ACC112 (cell line): ENCODE measurements around the gene DOK3.

ENCODE experiments used
- H2AFZ ChIP-seq: fragments of 200-600 bp; sonication (generic); one replicate; pipeline ENCODE4 v1.6.0; 2017; ENCODE audit warnings: antibody characterized with exemption, low read length; ENCODE audit not compliant: unreplicated experiment
- H3K27ac ChIP-seq: fragments of 200-600 bp; sonication (generic); 2 replicates; pipeline ENCODE4 v1.5.1; 2014; ENCODE audit warnings: low read depth, mild to moderate bottlenecking, antibody characterized with exemption, low read length, moderate library complexity
- H3K27me3 ChIP-seq: fragments of 200-600 bp; sonication (generic); 2 replicates; pipeline ENCODE4 v1.6.1; 2014; ENCODE audit warnings: mild to moderate bottlenecking, antibody characterized with exemption, low read length, moderate library complexity, mixed read lengths; ENCODE audit not compliant: insufficient read depth
- H3K36me3 ChIP-seq: fragments of 200-600 bp; sonication (generic); 2 replicates; pipeline ENCODE4 v1.6.1; 2016; ENCODE audit warnings: mild to moderate bottlenecking, antibody characterized with exemption, low read length, moderate library complexity, mixed read lengths; ENCODE audit not compliant: insufficient read depth
- H3K4me1 ChIP-seq: fragments of 200-600 bp; sonication (generic); one replicate; pipeline ENCODE4 v1.6.1; 2016; ENCODE audit warnings: low read length, mixed read lengths; ENCODE audit not compliant: insufficient read depth, unreplicated experiment, control insufficient read depth
- H3K4me3 ChIP-seq: fragments of 200-600 bp; sonication (generic); 2 replicates; pipeline ENCODE4 v1.5.1; 2014; ENCODE audit warnings: mild to moderate bottlenecking, low read depth, low read length
- H3K79me2 ChIP-seq: fragments of 200-600 bp; sonication (generic); one replicate; pipeline ENCODE4 v1.6.0; 2016; ENCODE audit warnings: low read length; ENCODE audit not compliant: control insufficient read depth, unreplicated experiment, insufficient read depth

Gene DOK3

GRCh38 chr5:177462021-177462670 lies 47.5 kb downstream of the DOK3 start:
- Histone ChIP-seq H2AFZ (no peak overlapping the region), H3K27ac (no peak overlapping the region)

DNA sequence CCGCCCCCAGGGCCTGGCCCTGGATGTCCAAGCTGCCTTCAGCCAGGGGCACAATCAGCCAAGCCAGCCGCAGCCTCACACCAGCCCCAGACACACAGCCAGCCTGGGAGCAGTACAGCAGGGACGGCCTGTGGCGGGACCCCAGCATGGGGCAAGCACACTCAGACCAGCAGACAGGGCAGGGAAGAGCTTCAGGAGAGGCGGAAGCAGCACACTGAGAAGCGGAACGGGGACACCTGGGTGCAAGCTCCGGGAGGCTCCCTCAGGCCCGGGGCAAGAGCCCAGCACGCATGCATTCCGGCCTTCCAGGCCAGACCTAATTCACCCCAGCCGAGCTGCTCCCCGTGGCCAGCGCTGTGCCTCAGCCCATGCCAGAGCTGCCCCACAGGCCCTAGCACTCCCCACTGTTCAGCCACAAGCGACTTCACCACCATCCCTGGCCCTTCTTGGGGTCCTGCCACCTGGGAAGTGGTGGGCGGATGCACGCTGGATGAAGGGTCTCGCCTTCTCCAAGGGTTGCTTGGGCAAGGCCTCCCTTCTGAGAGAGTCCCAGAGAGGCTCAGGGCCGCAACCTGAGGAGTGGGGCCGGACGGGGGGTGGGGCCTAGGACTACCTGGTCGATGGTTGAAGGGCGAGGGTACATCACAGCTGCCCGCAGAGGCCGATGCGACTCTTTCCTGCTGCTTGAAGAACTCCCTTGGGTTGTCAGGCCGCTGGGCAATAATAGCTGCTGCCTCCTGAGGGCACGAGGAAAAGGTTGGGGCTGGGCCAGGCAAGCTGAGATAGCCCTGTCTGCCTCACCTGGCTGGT lies 49.6 kb downstream of the DOK3 start:
- Histone ChIP-seq H3K4me3 (no peak overlapping the region), H3K4me1 (peaks cover 10% of the 10 kb centered on the region), H3K27ac (no peak overlapping the region), H3K79me2 (no peaks in the 10 kb centered on the region), H3K27me3 (no peaks in the 10 kb centered on the region), H2AFZ (no peak overlapping the region), H3K36me3 (peaks cover 3% of the 10 kb centered on the region; the same call in 1 of the 2 replicates)

More at GRCh38 chr5:177462021-177462670, 47.5 kb downstream of the DOK3 start:
- Histone ChIP-seq H3K79me2 (no peaks in the 10 kb centered on the region), H3K4me3 (no peak overlapping the region), H3K36me3 (peaks cover 14% of the 10 kb centered on the region), H3K27me3 (no peaks in the 10 kb centered on the region), H3K4me1 (no peaks in the 10 kb centered on the region)

DNA sequence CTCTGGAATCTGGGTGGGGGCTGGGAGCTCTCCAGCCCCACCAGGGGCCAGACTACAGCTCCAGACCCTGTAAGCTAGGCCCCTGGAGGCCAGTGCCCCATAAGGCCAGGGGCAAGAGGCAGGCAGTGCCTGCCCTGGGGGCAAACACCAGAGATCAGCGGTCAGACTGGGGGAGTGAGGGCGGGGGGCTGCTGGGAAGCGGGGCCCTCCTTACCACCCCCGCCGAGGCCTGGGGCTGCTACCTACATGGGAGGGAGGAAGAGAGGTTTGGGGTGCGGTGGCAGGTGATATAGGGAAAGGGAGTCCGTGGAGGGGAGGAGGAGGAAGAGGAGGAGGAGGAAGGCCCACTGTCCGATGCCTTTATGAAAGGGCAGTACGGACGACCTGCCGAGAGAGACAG lies 50.3 kb downstream of the DOK3 start:
- H3K4me3 ChIP-seq, result no peak overlapping the region
- H3K79me2 ChIP-seq, result no peaks in the 10 kb centered on the region
- peaks cover 3% of the 10 kb centered on the region; the same call in 1 of the 2 replicates for H3K36me3 ChIP-seq
- no peak overlapping the region for H2AFZ ChIP-seq
- no peak overlapping the region for H3K27ac ChIP-seq
- H3K4me1 ChIP-seq, result peaks cover 10% of the 10 kb centered on the region
- H3K27me3 ChIP-seq, result no peaks in the 10 kb centered on the region

- peaks cover 13% of the 10 kb centered on the region for H3K4me1 ChIP-seq
- H3K27ac ChIP-seq, result no peak overlapping the region
- H3K79me2 ChIP-seq, result no peaks in the 10 kb centered on the region
- no peak overlapping the region for H3K4me3 ChIP-seq
- no peaks in the 10 kb centered on the region for H3K27me3 ChIP-seq
- H2AFZ ChIP-seq, result no peak overlapping the region
- peaks cover 3% of the 10 kb centered on the region; the same call in 1 of the 2 replicates for H3K36me3 ChIP-seq
These were observed 50.7 kb downstream of the DOK3 start for GRCh38 chr5:177458912-177459350.

DNA sequence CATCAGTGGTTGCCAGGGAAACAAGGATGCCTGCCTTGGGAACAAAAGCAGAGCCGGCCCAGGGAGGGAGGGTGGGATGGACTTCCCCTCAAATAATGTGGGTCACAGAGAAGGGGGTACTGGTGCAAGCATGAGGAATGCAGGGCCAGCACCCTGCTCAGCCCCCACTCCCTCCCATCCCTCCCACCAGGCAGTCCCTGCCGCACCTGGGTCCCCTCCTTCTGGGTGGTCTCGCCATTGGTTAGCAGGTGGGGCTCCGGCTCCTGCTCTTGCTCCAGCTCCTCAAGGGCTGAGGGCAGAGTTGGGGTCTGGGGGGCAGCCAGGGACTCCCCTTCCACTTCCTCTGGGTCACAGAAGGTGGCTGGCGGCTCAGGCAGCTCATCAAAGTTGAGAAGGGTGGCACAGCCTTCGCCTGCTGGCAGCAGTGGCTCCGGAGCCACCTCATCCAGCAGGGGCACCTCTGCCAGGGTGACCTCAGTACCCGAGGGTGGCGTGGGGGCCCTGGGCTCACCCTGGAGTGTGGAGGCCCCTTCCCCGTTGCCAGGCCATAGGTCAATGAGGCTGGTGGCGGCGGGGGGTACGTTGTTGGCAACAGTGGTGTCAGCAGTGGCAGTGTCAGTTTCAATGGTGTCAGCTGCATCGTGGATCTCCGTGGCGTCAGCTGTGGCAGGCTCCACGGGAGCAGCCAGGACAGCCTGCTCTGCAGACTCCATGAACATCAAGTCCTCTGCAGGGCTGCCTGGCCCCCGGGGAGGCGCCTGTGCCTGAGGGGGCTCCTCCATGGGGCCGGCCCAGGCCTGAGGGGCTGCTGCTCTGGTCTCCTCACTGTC lies 51.6 kb downstream of the DOK3 start:
- Histone ChIP-seq H3K4me1 (peaks cover 16% of the 10 kb centered on the region), H3K4me3 (no peak overlapping the region), H3K79me2 (no peaks in the 10 kb centered on the region), H3K27me3 (no peaks in the 10 kb centered on the region), H3K27ac (peak overlapping the region; percentile 78), H2AFZ (no peak overlapping the region), H3K36me3 (peaks cover 3% of the 10 kb centered on the region; the same call in 1 of the 2 replicates)

DNA sequence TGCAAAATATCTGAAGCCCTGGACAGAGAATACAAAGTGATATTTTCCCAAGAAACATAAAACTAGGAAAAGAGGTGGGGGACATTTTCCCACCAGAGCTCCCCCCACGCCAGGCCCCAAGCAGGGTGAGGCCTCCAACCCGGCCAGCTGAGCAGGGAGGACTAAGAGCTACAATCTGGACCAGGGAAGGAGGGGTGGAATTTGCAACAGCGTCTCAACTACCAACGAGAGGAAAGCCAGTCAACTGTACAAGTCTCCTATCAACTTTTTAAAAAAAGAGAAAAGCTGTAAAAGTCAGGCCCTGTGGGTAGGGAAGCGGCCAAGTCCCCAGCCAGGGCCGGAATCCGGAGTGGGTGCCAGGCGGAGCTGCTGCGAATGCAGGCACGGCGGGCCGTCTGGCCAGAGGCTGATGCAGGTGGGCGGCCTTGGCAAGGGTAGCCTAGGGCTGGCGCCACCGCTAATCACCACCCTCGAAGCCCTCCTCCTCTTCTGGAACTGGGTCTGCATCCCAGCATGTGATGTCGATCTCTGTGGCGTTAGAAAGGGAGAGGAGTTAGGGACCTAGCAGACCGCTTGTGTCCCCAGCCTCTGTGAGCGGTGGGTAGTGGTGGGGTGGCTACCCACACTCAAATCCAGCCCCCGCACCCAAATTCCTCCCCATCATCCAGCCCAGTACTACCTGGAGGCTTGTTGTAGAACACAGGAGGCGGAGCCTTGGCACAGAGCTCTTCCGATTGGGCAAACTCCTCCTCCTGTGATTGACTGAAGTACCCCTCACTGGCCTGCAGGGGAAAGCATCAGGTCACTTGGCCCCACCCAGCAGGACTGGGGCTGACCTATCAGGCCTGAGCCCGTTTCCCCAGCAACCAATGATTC lies 52.4 kb downstream of the DOK3 start:
- Histone ChIP-seq H3K27ac (no peak overlapping the region), H3K27me3 (no peaks in the 10 kb centered on the region), H3K79me2 (no peaks in the 10 kb centered on the region), H2AFZ (no peak overlapping the region), H3K36me3 (peaks cover 3% of the 10 kb centered on the region; the same call in 1 of the 2 replicates), H3K4me3 (no peak overlapping the region), H3K4me1 (peaks cover 16% of the 10 kb centered on the region)

DNA sequence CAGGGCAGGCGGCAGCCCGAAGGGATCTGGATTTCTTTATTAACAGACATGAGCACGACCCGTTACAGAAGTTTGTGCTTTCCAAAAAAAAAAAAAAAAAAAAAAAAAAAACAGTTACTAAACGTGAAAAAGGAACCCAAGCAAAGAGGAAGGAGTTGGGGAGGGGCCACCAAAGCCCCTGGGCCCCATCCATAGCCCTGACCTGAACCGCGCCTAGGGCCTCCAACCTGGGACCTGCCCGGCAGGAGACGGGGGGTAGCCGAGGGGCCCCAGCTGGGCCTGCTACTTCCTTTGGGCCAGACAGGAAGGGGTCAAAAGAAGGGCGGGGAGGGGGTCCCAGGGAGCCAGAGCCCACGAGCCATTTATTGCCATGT lies 53.0 kb downstream of the DOK3 start:
- H3K27me3 ChIP-seq, result no peaks in the 10 kb centered on the region
- H3K4me1 ChIP-seq, result peaks cover 16% of the 10 kb centered on the region
- no peaks in the 10 kb centered on the region for H3K79me2 ChIP-seq
- no peak overlapping the region for H2AFZ ChIP-seq
- no peak overlapping the region for H3K27ac ChIP-seq
- H3K4me3 ChIP-seq, result no peak overlapping the region
- H3K36me3 ChIP-seq, result peaks cover 3% of the 10 kb centered on the region; the same call in 1 of the 2 replicates

GRCh38 chr5:177455661-177456590 lies 53.7 kb downstream of the DOK3 start:
- Histone ChIP-seq H3K79me2 (no peaks in the 10 kb centered on the region), H3K27me3 (no peaks in the 10 kb centered on the region), H3K4me1 (peaks cover 16% of the 10 kb centered on the region), H3K27ac (no peak overlapping the region; the same call in 1 of the 2 replicates), H3K36me3 (peaks cover 3% of the 10 kb centered on the region; the same call in 1 of the 2 replicates), H2AFZ (no peak overlapping the region), H3K4me3 (peak overlapping the region; percentile 77)

GRCh38 chr5:177455036-177455660 lies 54.5 kb downstream of the DOK3 start:
- no peaks in the 10 kb centered on the region for H3K79me2 ChIP-seq
- H3K27me3 ChIP-seq, result no peaks in the 10 kb centered on the region
- H3K4me3 ChIP-seq, result peak overlapping the region; percentile 77
- peaks cover 16% of the 10 kb centered on the region for H3K4me1 ChIP-seq
- peaks cover 3% of the 10 kb centered on the region; the same call in 1 of the 2 replicates for H3K36me3 ChIP-seq
- H2AFZ ChIP-seq, result no peak overlapping the region
- peak overlapping the region; percentile 49; the same call in 1 of the 2 replicates for H3K27ac ChIP-seq
